Stimulated activated naive CD4-positive, alpha-beta T cell treated with Interleukin-2 at 50 U/mL for 16 hours (primary cell): ENCODE measurements around the gene CUEDC2.

ENCODE experiments used
- DNase-seq: peaks from one replicate; lab custom pipeline; 2025; lab: John Stamatoyannopoulos, UW

CUEDC2 gene

DNA sequence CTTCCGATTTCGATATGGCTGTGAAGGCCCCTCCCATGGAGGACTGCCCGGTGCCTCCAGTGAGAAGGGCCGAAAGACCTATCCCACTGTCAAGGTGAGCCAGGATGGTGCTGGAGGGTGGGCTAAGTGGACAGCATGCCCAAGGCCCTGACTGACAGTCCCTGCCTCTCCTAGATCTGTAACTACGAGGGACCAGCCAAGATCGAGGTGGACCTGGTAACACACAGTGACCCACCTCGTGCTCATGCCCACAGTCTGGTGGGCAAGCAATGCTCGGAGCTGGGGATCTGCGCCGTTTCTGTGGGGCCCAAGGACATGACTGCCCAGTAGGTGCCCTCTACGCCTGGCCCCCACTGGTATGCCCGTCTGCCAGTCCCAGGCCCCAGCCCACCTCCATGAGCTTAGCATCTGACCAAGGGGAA lies 35.6 kb downstream of the CUEDC2 start:
- DNase-seq = no peak

DNA sequence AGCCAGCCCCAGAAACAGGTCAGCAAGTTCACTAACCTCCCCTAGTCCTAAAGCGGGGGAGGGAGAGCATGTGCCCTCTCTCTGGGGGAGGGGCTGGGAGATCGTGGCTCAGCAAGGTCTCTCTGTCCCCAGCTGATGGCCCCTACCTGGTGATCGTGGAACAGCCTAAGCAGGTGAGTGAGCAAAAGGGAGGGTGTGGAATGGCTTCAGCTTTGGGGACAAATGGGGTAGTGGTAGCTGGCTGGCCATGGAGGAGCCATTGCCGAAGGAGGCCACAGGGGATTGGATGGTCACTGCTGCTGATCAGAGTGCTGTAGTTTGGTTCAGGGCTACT lies 36.1 kb downstream of the CUEDC2 start:
- DNase-seq = no peak

DNA sequence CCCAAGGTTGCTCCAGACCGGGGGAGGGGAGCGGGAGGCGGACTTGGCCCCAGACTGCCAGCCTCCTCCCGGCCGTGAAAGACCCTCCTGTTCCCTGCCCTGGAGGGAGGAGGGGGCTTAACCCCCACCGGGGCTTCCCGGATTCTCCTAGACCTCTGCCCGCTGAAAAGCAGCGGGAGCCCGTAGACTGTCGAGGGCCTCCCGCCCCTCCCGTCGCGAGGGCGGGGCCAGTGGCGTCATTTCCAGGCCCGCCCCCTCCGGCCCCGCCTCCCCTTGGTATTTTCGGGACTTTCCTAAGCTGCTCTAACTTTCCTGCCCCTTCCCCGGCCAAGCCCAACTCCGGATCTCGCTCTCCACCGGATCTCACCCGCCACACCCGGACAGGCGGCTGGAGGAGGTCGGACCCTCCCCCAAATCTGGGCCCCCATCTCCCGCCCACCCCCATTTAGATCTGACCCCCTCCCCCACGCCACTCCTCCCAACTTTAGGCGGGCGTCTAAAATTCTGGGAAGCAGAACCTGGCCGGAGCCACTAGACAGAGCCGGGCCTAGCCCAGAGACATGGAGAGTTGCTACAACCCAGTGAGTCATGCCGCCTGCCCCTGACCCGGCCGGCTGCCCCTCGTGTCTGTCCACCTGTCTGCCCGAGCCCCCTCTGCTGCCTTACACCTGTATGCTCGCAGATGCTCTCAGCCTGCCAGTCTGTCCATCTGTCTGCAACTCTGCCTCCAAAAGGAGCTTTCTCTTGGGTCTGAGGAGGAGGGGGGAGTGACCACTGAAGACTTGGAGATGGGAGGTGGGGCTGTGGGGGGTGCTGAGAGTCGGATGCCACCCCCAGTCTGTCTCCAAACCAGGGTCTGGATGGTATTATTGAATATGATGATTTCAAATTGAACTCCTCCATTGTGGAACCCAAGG lies 36.7 kb downstream of the CUEDC2 start, which contains the start of gene NFKB2:
NFKB2 (plus strand) TSS at position 306 of the 917 bp plus-strand sequence; CDS start at position 561, 255 bp downstream.
- DNase-seq = peak; percentile 83

DNA sequence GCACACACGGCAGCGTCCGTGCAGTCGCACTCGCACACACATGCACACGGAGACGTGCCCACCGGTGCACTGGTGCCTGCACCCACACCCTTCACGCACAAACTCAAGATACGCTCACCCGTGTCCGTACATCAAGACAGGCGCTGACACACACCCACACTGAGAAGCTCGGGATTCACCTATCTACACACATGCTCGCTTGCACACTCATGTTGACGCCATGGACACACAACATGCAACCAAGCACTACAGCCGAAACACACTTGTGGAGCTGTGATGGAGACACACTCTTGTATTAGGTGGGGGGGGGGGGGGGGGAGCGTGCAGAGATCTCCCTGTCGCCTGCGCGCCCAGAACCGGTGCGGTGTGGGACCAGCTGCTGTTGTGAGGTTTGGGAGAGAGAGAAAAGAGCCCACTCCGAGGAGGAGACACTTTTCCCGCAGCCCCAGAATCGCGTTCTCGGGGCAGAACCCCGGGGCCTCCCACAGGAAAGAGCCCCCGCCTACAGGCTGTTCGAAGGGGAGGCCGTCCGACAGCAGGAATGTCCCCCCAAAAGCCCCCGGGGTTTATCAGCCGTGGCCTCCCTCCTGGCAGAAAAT lies 37.5 kb downstream of the CUEDC2 start:
- DNase-seq = peak; percentile 74

DNA sequence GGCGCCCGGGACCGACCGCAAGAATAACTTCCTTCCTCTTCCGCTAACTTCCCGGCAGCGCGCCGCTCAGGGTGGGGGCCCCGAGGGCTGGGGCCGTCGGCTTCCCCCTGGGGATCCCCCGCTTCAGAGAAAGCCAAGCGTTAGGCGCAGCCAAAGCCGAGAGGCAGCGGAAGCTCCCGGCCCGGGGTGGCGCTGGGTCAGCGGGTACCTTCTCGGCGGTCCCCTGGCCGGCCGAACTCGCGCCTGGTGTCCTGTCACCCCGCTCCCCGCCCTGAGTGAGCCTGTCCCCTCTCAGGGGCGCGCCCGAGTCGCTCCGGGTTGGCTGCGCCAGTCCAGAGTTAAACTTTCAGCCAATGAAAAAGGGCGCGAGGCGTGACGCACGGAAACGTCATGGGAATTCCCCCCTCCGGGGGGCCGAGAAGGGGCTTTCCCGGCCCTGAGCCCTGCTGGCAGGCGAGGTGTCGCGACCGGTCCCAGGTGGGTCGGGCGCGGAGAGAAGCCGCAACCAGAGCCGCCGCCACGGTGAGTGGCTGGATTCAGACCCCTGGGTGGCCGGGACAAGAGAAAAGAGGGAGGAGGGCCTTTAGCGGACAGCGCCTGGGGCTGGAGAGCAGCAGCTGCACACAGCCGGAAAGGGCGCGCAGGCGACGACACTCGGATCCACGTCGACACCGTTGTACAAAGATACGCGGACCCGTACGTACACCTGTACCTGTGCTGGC lies 38.1 kb downstream of the CUEDC2 start:
- DNase-seq = peak; percentile 97

DNA sequence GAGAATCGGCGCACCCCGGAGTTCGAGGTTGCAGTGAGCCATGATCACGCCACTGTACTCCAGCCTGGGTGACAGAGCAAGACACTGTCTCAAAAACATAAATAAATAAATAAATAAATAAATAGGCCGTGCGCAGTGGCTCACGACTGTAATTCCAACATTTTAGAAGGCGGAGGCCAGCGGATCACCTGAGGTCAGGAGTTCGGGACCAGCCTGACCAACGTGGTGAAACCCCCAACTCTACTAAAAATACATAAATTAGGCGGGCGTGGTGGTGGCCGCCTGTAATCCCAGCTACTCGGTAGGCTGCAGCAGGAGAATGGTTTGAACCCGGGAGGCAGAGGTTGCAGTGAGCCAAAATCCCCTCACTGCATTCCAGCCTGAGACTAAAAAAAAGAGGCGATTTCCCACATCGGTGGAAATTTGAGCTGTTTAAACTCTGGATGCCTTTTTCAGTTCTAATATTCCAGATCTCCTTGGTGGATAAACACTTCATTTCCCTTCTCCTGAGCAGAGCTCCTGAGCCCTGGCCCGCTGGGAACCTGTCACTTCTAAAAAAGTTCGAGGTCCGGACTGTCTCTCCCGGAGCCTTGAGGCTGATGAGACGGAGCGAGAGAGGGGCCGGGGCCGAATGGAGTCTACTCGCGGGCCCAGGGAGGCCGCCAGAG lies 38.8 kb downstream of the CUEDC2 start:
- DNase-seq = no peak

DNA sequence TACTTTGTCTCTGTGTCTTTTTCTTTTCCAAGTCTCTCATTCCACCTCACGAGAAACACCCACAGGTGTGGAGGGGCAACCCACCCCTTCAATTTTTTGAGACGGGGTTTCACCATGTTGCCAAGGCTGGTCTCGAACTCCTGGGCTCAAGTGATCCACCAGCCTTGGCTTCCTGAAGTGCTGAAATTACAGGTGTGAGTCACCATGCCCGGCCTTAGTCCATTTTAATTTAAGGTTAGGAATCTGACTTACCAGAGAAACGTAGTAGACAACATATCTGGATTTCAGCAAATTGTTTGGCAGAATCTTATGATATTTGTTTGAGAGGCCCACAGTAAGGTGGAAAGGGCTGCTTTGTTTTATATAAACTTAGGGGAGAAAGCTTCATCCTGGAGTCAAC lies 40.1 kb downstream of the CUEDC2 start:
- no peak for DNase-seq

DNA sequence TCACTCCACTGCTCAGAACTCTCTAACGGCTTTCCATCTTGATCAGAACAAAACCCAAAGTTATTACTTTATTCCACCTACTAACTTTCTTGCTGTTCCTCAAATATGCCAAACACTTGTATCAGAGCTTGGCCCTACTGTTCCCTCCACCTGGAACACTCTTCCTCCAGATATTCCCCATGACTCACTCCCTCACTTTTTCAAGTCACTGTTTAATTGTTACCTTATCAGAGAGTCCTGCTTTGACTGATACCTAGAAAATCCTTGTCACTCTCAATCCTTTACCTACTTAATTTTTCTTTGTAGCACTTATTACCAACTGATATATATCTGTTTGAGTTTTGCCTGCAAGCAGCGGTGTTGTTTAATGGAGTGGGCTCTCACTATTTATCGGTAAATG lies 42.5 kb downstream of the CUEDC2 start:
- no peak for DNase-seq

DNA sequence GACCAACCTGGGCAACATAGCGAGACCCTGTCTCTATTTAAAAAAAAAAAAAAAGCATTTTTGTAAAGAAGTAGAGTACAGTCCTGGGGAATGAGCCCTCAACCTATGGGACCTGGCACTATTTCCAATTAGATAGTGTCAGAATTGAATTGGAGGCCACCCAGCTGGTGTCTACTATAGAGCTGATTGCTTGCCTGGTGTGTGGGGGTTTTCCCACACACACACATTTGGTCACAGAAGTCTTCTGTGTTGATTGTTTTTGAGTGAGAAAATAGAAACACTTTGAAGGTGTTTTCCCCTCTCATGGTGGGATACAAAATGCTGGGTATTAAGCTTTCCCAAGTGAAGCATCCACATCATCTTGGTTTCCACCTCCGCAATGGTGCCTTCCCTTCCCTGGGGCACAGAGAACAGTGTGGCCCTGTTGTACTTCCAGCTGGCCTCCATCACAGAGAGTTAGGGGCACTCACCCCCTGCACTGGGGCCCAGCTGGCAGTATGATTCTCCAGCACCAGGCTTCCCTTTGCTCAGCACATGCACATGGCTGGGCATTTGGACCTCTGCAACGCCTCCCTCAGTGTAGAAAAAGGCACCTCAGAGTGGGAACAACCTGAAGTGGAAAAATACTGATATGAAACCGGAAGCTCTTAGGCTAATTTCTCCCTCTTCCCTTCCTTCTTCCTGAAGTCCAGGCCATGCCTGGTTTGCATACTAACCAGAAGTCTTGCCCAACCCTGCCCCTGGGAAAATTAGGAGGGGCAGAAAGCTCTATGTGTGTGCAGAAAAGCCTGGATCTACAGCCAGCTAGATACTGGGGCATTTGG lies 47.6 kb downstream of the CUEDC2 start:
- no peak for DNase-seq

DNA sequence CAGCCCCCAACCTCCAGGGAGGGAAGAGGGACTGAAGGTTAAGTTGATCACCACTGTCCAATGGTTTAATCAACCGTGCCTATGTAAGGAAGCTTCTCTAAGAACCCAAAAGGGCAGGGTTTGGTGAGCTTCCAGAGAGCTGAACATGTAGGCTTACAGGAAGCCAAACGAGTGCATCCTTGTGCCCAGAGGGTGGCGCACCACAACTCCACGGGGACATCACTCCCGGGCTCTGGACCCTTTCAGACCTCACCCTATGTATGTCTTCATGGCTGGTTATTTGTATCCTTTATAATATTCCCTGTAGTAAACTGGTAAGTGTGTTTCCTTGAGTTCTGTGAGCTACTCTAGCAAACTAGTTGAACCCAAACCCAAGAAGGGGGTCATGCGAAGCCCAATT lies 48.3 kb downstream of the CUEDC2 start:
- DNase-seq = no peak

DNA sequence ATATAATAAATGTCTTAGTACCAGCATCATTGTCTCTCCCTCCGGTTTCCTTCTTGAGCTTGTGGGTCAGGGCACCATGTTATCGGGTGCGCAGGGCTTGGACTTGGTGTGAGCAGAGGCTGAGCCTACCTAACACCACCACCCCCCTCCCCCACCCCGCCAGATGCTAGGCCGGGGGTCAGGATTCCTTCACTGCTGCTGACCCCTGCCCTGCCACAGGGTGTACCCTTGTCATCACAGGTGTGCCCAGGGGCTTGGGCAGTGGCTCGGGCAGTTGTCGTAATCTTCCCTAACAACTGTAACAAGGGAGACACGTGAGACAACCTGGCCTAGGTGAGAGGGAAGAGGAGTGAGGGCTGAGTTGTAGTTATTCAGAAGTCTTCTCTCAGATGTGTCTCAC lies 49.5 kb downstream of the CUEDC2 start:
- DNase-seq = no peak

DNA sequence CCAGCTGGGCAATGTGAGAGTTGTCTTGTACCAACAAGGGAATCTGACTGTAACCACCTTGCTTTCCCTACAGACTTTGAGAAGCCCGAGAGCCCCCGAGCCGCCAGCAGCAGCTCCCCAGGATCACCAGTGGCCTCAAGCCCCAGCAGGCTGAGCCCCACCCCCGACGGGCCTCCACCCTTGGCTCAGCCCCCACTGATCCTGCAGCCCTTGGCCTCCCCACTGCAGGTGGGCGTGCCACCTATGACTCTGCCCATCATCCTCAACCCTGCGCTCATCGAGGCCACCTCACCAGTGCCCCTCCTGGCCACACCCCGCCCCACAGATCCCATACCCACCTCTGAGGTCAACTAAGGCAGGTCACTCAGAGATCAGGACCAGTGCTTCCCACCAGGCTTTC lies 50.4 kb downstream of the CUEDC2 start:
- no peak for DNase-seq

DNA sequence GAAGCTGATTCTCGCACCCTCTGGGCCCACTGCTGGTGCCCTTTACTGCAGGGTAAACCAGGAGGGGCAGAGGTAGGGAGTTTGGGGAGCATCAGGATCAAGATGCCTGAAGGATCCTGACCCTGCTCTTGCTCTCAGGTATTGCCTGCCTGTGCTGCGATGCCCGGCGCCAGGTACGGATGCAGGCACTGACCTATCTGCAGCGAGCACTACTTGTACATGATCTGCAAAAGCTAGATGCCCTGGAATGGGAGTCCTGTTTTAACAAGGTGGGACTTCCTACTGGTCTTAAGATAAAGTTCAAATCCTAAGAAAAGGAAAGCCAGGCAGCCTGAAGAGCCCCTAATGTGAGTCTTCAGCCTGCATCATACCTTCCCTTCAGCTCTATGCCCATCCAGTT lies 53.0 kb downstream of the CUEDC2 start:
- no peak for DNase-seq

DNA sequence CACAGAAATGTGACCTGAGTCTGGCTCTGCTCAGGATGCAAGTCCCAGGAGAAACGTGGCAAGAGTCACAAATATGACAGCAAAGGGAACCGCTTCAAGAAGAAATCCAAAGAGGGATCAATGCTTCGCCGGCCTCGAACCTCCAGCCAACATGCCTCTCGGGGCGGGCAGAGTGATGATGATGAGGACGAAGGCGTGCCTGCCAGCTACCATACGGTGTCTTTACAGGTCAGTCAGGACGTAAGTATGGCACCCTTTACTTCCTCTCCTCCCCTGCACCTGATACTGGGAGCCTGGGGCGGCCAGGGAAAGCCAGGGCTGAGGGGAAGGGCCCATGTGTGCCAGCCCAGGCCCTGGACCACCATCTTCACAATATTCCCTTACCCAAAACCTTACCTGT lies 55.5 kb downstream of the CUEDC2 start:
- DNase-seq = no peak

DNA sequence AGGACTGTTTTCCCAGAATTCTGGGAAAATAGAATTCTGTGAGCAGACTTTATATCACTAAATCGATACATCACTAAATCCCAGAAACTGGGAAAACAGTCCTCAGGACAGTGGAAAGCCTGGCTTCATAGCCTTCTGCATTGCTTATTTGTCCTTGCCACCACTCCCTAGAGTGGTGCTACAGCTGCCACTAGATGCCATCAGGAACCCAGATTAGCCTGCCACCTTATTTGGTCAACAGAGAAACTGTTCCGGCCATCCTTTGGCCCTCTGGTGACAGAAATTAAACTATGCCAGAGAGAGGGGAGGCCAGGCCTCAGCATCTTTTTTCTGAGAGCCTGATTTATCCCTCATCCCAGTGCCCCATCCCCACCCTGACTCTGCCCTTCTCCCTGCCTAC lies 56.5 kb downstream of the CUEDC2 start:
- DNase-seq = no peak

DNA sequence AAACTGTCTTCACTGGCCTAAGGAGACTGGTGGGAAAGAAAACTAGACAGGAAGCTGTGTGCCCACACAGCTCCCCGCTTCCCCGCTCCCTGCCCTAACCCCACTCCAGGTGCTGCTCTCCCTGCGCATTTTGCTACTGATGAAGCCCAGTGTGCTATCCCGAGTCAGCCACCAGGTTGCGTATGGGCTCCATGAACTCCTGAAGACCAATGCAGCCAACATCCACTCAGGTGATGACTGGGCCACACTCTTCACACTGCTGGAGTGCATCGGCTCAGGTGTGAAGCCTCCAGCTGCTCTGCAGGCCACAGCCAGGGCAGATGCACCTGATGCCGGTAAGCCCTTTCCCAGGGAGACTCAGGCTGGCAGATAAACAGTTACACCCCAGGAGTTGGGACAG lies 57.1 kb downstream of the CUEDC2 start:
- no peak for DNase-seq
